DMS53 (cell line): ENCODE results near the gene KRTAP22-1.

Experiments
- DNase-seq: peaks from one replicate; lab custom pipeline; 2025; lab: John Stamatoyannopoulos, UW

The KRTAP22-1 gene

DNA sequence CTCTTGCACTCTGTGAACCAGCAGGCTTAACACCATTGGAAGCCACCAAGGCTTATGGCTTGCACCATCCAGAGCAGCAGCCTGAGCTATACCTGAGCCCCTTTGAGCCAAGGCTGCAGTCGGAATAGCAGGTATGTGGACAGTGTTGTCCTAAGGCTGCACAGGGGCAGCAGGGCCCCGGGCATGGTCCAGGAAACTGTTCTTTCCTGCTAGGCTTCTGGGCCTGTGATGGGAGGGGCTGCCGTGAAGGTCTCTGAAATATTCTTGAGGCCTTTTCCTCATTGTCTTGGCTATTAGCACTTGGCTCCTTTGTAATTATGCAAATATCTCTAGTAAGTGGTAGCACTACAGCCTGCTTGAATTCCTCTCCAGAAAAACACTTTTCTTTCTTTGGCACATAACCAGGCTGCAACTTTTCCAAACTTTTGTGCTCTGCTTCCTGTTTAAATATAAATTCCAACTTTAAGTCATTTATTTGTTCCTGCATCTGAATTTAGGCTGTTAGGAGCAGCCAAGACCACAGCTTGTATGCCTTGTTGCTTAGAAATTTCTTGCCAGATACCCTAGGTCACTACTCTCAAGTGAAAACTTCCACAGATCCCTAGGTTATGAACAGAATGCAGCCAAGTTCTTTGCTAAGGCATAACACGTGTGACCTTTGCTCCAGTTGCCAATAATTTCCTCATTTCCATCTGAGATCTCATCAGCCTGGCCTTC, 24.7 kb downstream of the KRTAP22-1 start:
- no peak for DNase-seq

DNA sequence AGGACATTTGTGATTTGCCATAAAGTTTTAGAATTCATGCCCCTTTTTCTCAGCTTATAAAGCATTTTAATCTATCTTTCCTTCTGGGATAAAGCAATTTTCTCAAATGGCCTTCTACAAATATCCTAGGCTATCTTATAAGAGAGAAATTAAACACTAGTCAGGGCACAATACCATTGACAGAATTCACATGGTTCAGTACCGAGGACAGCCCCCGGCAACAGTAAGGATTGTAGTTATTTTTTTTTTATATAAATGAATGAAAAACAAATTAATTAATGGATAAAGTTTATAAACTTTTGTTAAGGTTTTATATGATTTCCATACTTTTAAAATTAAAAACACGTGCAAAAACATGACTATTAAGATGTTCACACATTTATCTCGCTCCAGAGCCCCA, 27.2 kb downstream of the KRTAP22-1 start:
- DNase-seq = no peak

DNA sequence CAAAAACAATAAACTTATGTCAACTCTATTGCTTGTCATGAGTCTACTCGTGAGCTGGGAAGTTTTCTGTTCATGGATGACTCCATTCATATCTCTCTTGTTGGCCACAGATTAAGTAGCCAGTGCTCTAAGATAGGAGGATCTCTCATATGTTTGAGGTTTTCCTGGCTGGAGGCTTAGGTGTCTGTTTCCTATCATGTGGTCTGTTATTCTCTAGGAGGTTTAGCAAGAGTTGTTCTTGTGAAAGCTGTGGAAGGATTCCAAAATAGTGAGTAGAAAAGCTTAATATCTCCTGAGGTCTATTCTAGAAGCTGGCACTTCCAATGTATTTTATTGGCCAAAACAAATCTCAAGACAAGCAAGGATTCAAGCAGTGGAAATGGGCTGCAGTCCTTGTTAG, 28.3 kb downstream of the KRTAP22-1 start:
- no peak for DNase-seq

- no peak for DNase-seq
Observed at GRCh38 chr21:30634906-30635305, 34.0 kb downstream of the KRTAP22-1 start, which contains the start of gene KRTAP20-2. TSS of gene KRTAP20-2 (plus strand) at chr21:30635206. CDS start at chr21:30635264, 58 bp downstream.

GRCh38 chr21:30638686-30639085, 37.8 kb downstream of the KRTAP22-1 start:
- no peak for DNase-seq

DNA sequence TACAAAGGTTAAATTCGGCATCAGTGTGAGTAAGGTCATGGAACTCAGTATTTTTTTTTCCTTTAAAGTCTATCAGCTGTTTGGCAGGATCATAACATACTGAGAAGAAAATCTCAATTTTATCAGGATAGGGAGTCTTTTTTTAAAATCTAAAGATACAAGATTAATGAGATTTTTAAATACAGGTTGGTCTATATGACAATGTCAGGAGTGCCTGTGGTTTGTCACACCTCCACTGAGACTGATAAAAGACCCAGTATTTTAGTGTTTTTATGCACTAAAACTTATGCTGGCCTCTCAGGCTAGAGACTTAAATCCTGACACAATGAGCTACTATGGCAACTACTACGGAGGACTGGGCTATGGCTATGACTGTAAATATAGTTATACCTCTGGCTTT, 41.7 kb downstream of the KRTAP22-1 start, which contains the start of gene KRTAP20-3:
KRTAP20-3 (plus strand) TSS at position 301 of the 400 bp plus-strand sequence.
- no peak for DNase-seq

DNA sequence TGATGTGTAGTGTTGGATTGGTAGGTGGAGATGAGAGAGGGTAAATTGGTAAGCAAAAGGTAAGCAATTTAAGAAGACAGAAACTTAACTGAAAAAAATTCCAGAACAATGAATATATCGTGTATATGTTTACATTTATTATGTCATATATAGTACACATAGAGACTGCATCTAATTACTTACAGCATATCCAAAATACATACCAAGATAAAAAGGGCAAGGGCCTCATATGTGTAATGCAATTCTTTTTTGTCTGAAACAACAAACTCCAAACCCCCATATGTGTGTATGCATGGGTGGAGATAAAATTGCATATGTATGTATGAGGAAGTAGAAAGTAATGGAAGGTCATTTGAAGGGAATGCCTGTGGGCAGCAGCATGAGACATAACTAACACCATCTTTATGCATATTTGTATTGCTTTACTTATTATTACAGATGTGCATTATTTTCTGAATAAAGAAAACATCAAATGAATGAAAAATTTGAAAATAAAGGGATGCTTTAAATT, 46.1 kb downstream of the KRTAP22-1 start:
- peak; percentile 37 for DNase-seq
